Endothelial cell of umbilical vein (primary cell): ENCODE results near the gene TCHP. TPM values are rescaled to one million over a fixed set of nuclear protein-coding genes. Genes with fewer than 3 reads are reported as not detected.

Source experiments
- BruUV-seq: library from RNA; stranded (reverse); fragments of 400-500 nt; replicated peaks from 2 replicates; lab custom pipeline; 2021; lab: Mats Ljungman, UMichigan
- CTCF ChIA-PET: fragments of 300-600, 350-600 bp; sonication (Branson Sonifier 250); formaldehyde crosslinking; loops from one replicate; lab custom pipeline; 2021; ENCODE audit warnings: antibody characterized with exemption, inconsistent platforms; lab: Charles Lee
- POLR2A ChIA-PET: fragments of 300-600, 350-600 bp; sonication (Branson Sonifier 250); formaldehyde crosslinking; loops from one replicate; lab custom pipeline; 2021; ENCODE audit warnings: antibody characterized with exemption, inconsistent platforms; lab: Charles Lee
- DNase-seq: peaks from one replicate; pipeline ENCODE4 v3.0.0-alpha.2; 2011; ENCODE audit warnings: low read depth, low spot score
- FAIRE-seq: peaks from 2 replicates; lab custom pipeline; 2011; peaks lifted over from hg19 to GRCh38; lab: Jason Lieb, UNC
- H2AFZ ChIP-seq: 2 replicates; pipeline ENCODE4 v1.6.0; 2012; ENCODE audit warnings: low read depth, low read length, control low read depth, inconsistent platforms
- H3K27ac ChIP-seq: 2 replicates; pipeline ENCODE4 v1.5.1; 2011; ENCODE audit warnings: low read depth, mild to moderate bottlenecking, control low read depth, low read length, moderate library complexity; ENCODE audit not compliant: insufficient read depth
- H3K27me3 ChIP-seq, 2 experiments: 2 replicates each; pipeline versions ENCODE4 v1.6.0 to v1.6.1; 2011; ENCODE audit warnings: low read length in 2 of 2, mixed read lengths in 1 of 2; ENCODE audit not compliant: control insufficient read depth in 2 of 2, insufficient read depth in 2 of 2
- H3K36me3 ChIP-seq, 2 experiments: 2 replicates in 1 of 2; 3 replicates in 1 of 2; pipeline ENCODE4 v1.5.1; 2011; ENCODE audit warnings: low read length in 2 of 2, mild to moderate bottlenecking in 1 of 2, moderate library complexity in 1 of 2; ENCODE audit not compliant: control insufficient read depth in 2 of 2, insufficient read depth in 2 of 2; ENCODE audit errors: extremely low read depth in 1 of 2
- H3K4me1 ChIP-seq: 3 replicates; pipeline ENCODE4 v1.5.1; 2011; ENCODE audit warnings: mild to moderate bottlenecking, low read length; ENCODE audit not compliant: control insufficient read depth, insufficient read depth; ENCODE audit errors: extremely low read depth
- H3K4me2 ChIP-seq: 2 replicates; pipeline ENCODE4 v1.6.1; 2011; ENCODE audit warnings: low read length, control low read depth, mixed read lengths; ENCODE audit not compliant: insufficient read depth
- H3K4me3 ChIP-seq, 3 experiments: fragments of 200-600 bp in 1 of 3; sonication (generic), shearing (Covaris generic) in 1 of 3; replicated peaks in 1 of 3; 2 replicates each; pipeline ENCODE4 v1.5.1; 2011 to 2016; ENCODE audit warnings: control low read depth in 3 of 3, low read length in 3 of 3, mild to moderate bottlenecking in 2 of 3, inconsistent platforms in 1 of 3, low read depth in 1 of 3, moderate library complexity in 1 of 3; ENCODE audit not compliant: insufficient read depth in 1 of 3
- H3K79me2 ChIP-seq: 2 replicates; pipeline ENCODE4 v1.6.0; 2012; ENCODE audit warnings: low read length, inconsistent platforms; ENCODE audit not compliant: control insufficient read depth, insufficient read depth
- H3K9ac ChIP-seq: replicated peaks from 2 replicates; pipeline ENCODE3; 2011; ENCODE audit warnings: low read length, control low read depth; ENCODE audit not compliant: insufficient read depth; ENCODE audit errors: extremely low read depth
- H3K9me1 ChIP-seq: replicated peaks from 3 replicates; pipeline ENCODE4 v1.6.0; 2011; ENCODE audit warnings: mild to moderate bottlenecking, low read length; ENCODE audit not compliant: control insufficient read depth, insufficient read depth; ENCODE audit errors: extremely low read depth
- H3K9me3 ChIP-seq: replicated peaks from 2 replicates; pipeline ENCODE4 v1.5.1; 2012; ENCODE audit warnings: low read length, inconsistent platforms; ENCODE audit not compliant: control insufficient read depth, insufficient read depth
- H4K20me1 ChIP-seq: replicated peaks from 2 replicates; pipeline ENCODE3; 2011; ENCODE audit warnings: mild to moderate bottlenecking, low read length; ENCODE audit not compliant: control insufficient read depth, insufficient read depth; ENCODE audit errors: extremely low read depth
- EZH2 ChIP-seq: IDR thresholded peaks from 2 replicates; pipeline ENCODE4 v1.6.1; 2012; ENCODE audit warnings: borderline replicate concordance, low read depth, mild to moderate bottlenecking, moderate library complexity, low read length, inconsistent platforms; ENCODE audit not compliant: severe bottlenecking
- FOS ChIP-seq: IDR thresholded peaks from 2 replicates; pipeline ENCODE4 v1.6.1; 2011; ENCODE audit warnings: mild to moderate bottlenecking, low read length, moderate library complexity, borderline replicate concordance; ENCODE audit not compliant: insufficient read depth
- GATA2 ChIP-seq: IDR thresholded peaks from 2 replicates; pipeline ENCODE4 v1.7.0; 2011; ENCODE audit warnings: low read depth, mild to moderate bottlenecking, moderate library complexity, mixed read lengths, low read length; ENCODE audit not compliant: insufficient read length, insufficient read depth
- JUN ChIP-seq: IDR thresholded peaks from 2 replicates; pipeline ENCODE4 v1.6.1; 2011; ENCODE audit warnings: borderline replicate concordance, low read depth; ENCODE audit not compliant: insufficient read length, insufficient read depth
- MYC ChIP-seq: IDR thresholded peaks from one replicate; pipeline ENCODE4 v1.6.1; 2011; ENCODE audit warnings: mild to moderate bottlenecking, low read depth, low read length
- POLR2A ChIP-seq: IDR thresholded peaks from 2 replicates; pipeline ENCODE4 v1.6.1; 2012; ENCODE audit warnings: low read depth, mild to moderate bottlenecking, control low read depth, low read length
- POLR2AphosphoS5 ChIP-seq: IDR thresholded peaks from 2 replicates; pipeline ENCODE4 v1.6.1; 2012; ENCODE audit warnings: low read depth, mild to moderate bottlenecking, control low read depth, low read length, moderate library complexity; ENCODE audit not compliant: insufficient read depth
- dilution Hi-C: fragments of 300-500 bp; cut with MboI; formaldehyde crosslinking; loops from one replicate; pipeline ENCODE4 v1.15.0; 2019; ENCODE audit warnings: low sequenced_read_pairs; ENCODE audit not compliant: extremely low pct_ligation_motif_present
- intact Hi-C: fragments of 100-400 bp; cut with micrococcal nuclease; formaldehyde crosslinking; loops from one replicate; pipeline ENCODE4 v1.10.0; 2022
- polyA plus RNA-seq, 4 experiments: library from polyadenylated mRNA; depleted of rRNA in 3 of 4; stranded (reverse) in 3 of 4; unstranded in 1 of 4; fragments of >200 nt; gene quantifications; 2 replicates each; pipeline versions ENCODE4 v1.2.1 to v1.2.3, GENCODE V29; 2011 to 2012; ENCODE audit warnings: missing spikeins in 1 of 4
- total RNA-seq: library from RNA; stranded (reverse); gene quantifications from 2 replicates; pipeline ENCODE4 v1.2.3, GENCODE V29; 2021
- TF ChIP-seq, protein P1 (sequence below): IDR thresholded peaks from 2 replicates; pipeline ENCODE4 v1.6.1; 2011; ENCODE audit not compliant: insufficient read depth, insufficient read length
- TF ChIP-seq, protein P2 (sequence below), 2 donors: IDR thresholded peaks; 1 replicate in 1 of 2; 2 replicates in 1 of 2; pipeline ENCODE4 v1.5.1; 2011; ENCODE audit warnings: low read length in 2 of 2, mild to moderate bottlenecking in 2 of 2, moderate library complexity in 2 of 2, control low read depth in 1 of 2, inconsistent platforms in 1 of 2, low read depth in 1 of 2; ENCODE audit not compliant: insufficient read depth in 1 of 2; ENCODE audit errors: extremely low read depth in 1 of 2

Gene TCHP
- total and polyA plus RNA-seq, 2 donors (not counting 3 experiments of a cell fraction or from before 2014, with no cell fraction given) = 12.9 to 24.3 TPM

GRCh38 chr12:109863847-109864712 is 36.0 kb upstream of the TCHP start:
- H3K27me3 ChIP-seq = no peaks in the 10 kb centered on the region
- H3K4me3 ChIP-seq = no peak overlapping the region
- TF ChIP-seq FOS (no peak), MYC (no peak)
- TF ChIP-seq, protein P1, sequence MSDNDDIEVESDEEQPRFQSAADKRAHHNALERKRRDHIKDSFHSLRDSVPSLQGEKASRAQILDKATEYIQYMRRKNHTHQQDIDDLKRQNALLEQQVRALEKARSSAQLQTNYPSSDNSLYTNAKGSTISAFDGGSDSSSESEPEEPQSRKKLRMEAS = no peak
- BruUV-seq = no TSS peak
- H3K9me3 ChIP-seq = no peaks in the 10 kb centered on the region
- FAIRE-seq (no peak), DNase-seq (no peak)
- dilution Hi-C loops = no loop called here
- H3K36me3 ChIP-seq = peaks cover 0 to 5% of the 10 kb centered on the region in 2 experiments
- H3K4me1 ChIP-seq = no peaks in the 10 kb centered on the region
- no peak overlapping the region for H3K4me2 ChIP-seq
- H2AFZ ChIP-seq = no peak overlapping the region
- ChIA-PET POLR2A (no interaction called here), CTCF (interaction anchor here (1.4 to 1.9 kb wide), 2 partner anchors 11 to 19 kb away, joined by 5 to 10 read pairs; no protein-coding TSS in a partner anchor)
- intact Hi-C loops = no loop called here
- H3K9me1 ChIP-seq = no peaks in the 10 kb centered on the region
- H4K20me1 ChIP-seq = no peaks in the 10 kb centered on the region
- H3K27ac ChIP-seq = no peak overlapping the region
- peaks cover 5% of the 10 kb centered on the region for H3K79me2 ChIP-seq
- no peak overlapping the region for H3K9ac ChIP-seq

DNA sequence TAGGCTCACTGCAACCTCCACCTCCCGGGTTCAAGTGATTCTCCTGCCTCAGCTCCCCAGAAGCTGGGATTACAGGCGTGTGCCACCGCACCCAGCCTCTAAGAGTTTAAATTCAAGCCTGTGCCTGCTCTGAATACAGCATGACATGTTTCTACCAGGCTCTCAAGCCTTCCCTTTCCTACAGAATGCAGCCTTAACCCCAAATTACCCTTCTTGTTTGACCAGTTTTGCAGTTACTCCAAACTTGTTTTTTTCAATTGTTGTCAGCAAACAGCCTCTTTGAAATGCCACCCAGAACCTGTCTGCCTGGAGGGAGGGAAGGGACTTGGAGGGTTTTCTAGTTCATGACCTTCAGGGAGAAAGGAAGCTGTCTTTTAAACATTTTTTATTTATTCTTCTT is 35.2 kb upstream of the TCHP start:
- POLR2A ChIA-PET = no interaction called here
- no peak for TF ChIP-seq FOS
- TF ChIP-seq POLR2A = no peak
- no peak for TF ChIP-seq POLR2AphosphoS5
- no peak for TF ChIP-seq MYC
- TF ChIP-seq EZH2 = no peak
- no peak for TF ChIP-seq JUN
- TF ChIP-seq, protein P1 = no peak
- no peak for TF ChIP-seq GATA2
- TF ChIP-seq, protein P2, sequence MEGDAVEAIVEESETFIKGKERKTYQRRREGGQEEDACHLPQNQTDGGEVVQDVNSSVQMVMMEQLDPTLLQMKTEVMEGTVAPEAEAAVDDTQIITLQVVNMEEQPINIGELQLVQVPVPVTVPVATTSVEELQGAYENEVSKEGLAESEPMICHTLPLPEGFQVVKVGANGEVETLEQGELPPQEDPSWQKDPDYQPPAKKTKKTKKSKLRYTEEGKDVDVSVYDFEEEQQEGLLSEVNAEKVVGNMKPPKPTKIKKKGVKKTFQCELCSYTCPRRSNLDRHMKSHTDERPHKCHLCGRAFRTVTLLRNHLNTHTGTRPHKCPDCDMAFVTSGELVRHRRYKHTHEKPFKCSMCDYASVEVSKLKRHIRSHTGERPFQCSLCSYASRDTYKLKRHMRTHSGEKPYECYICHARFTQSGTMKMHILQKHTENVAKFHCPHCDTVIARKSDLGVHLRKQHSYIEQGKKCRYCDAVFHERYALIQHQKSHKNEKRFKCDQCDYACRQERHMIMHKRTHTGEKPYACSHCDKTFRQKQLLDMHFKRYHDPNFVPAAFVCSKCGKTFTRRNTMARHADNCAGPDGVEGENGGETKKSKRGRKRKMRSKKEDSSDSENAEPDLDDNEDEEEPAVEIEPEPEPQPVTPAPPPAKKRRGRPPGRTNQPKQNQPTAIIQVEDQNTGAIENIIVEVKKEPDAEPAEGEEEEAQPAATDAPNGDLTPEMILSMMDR (IDR thresholded peaks at IDR 0.05; ENCODE audit: extremely low read depth in 1 of 2, insufficient read depth in 1 of 2, low read depth in 1 of 2, low read length in 2 of 2) = no peak
- dilution Hi-C loops = no loop called here
- Histone ChIP-seq H3K9me1 (no peaks in the 10 kb centered on the region), H2AFZ (no peak overlapping the region), H3K4me1 (no peaks in the 10 kb centered on the region), H3K27ac (no peak overlapping the region), H3K4me2 (no peak overlapping the region), H3K79me2 (peaks cover 5% of the 10 kb centered on the region), H3K9ac (no peak overlapping the region), H3K4me3 (no peak overlapping the region), H4K20me1 (no peaks in the 10 kb centered on the region), H3K9me3 (no peaks in the 10 kb centered on the region), H3K36me3 (peaks cover 0 to 5% of the 10 kb centered on the region in 2 experiments), H3K27me3 (no peaks in the 10 kb centered on the region)
- CTCF ChIA-PET = interaction anchor here (0.6 to 1.4 kb wide), 3 partner anchors 12 to 334 kb away, joined by 3 to 5 read pairs (median 3); no protein-coding TSS in a partner anchor
- no peak for DNase-seq
- FAIRE-seq = no peak
- intact Hi-C loops = no loop called here
- no TSS peak for BruUV-seq
